Breast epithelium (tissue), 4 donors: ENCODE data around the gene ARHGDIG. TPM values are rescaled to one million over a fixed set of nuclear protein-coding genes. Genes with fewer than 3 reads are reported as not detected.

Source experiments
- DNase-seq, 2 donors: peaks; one replicate each; pipeline ENCODE4 v3.0.0-alpha.2; 2019; ENCODE audit warnings: low spot score in 2 of 2
- H3K27ac ChIP-seq, 2 donors: fragments of 200-600 bp; sonication (generic) in 1 of 2; one replicate each; pipeline ENCODE4 v1.5.1; 2016 to 2019; ENCODE audit warnings: mild to moderate bottlenecking in 1 of 2
- H3K27me3 ChIP-seq, 2 donors: fragments of 200-600 bp; sonication (generic) in 1 of 2; one replicate each; pipeline versions ENCODE4 v1.5.1 to v1.6.0; 2017 to 2019; ENCODE audit warnings: control low read depth in 1 of 2, mild to moderate bottlenecking in 1 of 2
- H3K36me3 ChIP-seq: fragments of 200-600 bp; one replicate; pipeline ENCODE4 v1.5.1; 2019
- H3K4me1 ChIP-seq, 2 donors: fragments of 200-600 bp; sonication (generic); one replicate each; pipeline ENCODE4 v1.5.1; 2016 to 2019; ENCODE audit warnings: control low read depth in 1 of 2
- H3K4me3 ChIP-seq, 3 donors: fragments of 200-600 bp; sonication (generic); 1 replicate in 2 of 3; 2 replicates in 1 of 3; pipeline ENCODE4 v1.5.1; 2016 to 2019; ENCODE audit warnings: mild to moderate bottlenecking in 3 of 3, moderate library complexity in 2 of 3
- H3K9me3 ChIP-seq, 2 donors: fragments of 200-600 bp; sonication (generic) in 1 of 2; one replicate each; pipeline ENCODE4 v1.5.1; 2016 to 2019; ENCODE audit warnings: control low read depth in 1 of 2
- POLR2A ChIP-seq: fragments of 450-650 bp; IDR thresholded peaks from one replicate; pipeline ENCODE4 v1.6.1; 2016; ENCODE audit warnings: antibody characterized with exemption, mild to moderate bottlenecking, moderate library complexity
- POLR2AphosphoS5 ChIP-seq, 3 donors: sonication (generic); formaldehyde crosslinking; IDR thresholded peaks; one replicate each; pipeline ENCODE4 v1.6.1; 2017; ENCODE audit warnings: antibody characterized with exemption in 3 of 3
- intact Hi-C: fragments of 100-400 bp; cut with DNase I; formaldehyde crosslinking; loops from one replicate; pipeline ENCODE4 v1.15.1; 2023; ENCODE audit warnings: low total_unique reads
- total RNA-seq, 3 donors: library from RNA; depleted of rRNA; stranded (reverse); fragments of >200 nt; gene quantifications; one replicate each; pipeline ENCODE4 v1.1.0, GENCODE V29; 2016
- TF ChIP-seq, protein P1 (sequence below), 3 donors: fragments of 450-650 bp; IDR thresholded peaks; one replicate each; pipeline ENCODE4 v1.5.1; 2016 to 2017; ENCODE audit warnings: antibody characterized with exemption in 3 of 3, mild to moderate bottlenecking in 3 of 3, moderate library complexity in 3 of 3

ARHGDIG gene
- total RNA-seq, 3 donors from 2014 or later = 0.80 to 2.3 (median 1.6) TPM

DNA sequence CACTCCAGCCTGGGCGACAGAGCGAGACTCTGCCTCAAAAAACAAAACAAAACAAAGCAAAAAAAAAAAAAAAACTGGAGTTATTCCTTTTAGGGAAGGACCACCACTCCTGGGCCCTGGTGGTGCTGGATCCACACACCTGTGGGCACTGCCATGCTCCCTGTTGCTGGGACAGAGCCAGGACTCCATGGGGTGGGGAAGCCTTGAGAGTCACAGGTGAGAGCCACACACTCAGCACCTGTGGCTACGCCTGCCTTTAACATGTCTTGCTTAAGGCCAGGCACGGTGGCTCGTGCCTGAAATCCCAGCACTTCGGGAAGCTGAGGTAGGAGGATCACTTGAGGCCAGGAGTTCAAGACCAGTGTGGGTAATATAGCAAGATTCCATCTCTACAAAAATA lies 20.8 kb downstream of the ARHGDIG start:
- Histone ChIP-seq H3K9me3 (no peaks in the 10 kb centered on the region), H3K4me3 (no peak overlapping the region), H3K27ac (no peak overlapping the region), H3K36me3 (no peaks in the 10 kb centered on the region), H3K4me1 (no peaks in the 10 kb centered on the region), H3K27me3 (no peaks in the 10 kb centered on the region)
- intact Hi-C loops = no loop called here
- no peak for DNase-seq
- no peak for TF ChIP-seq POLR2AphosphoS5 (IDR thresholded peaks at IDR 0.05)
- TF ChIP-seq, protein P1, sequence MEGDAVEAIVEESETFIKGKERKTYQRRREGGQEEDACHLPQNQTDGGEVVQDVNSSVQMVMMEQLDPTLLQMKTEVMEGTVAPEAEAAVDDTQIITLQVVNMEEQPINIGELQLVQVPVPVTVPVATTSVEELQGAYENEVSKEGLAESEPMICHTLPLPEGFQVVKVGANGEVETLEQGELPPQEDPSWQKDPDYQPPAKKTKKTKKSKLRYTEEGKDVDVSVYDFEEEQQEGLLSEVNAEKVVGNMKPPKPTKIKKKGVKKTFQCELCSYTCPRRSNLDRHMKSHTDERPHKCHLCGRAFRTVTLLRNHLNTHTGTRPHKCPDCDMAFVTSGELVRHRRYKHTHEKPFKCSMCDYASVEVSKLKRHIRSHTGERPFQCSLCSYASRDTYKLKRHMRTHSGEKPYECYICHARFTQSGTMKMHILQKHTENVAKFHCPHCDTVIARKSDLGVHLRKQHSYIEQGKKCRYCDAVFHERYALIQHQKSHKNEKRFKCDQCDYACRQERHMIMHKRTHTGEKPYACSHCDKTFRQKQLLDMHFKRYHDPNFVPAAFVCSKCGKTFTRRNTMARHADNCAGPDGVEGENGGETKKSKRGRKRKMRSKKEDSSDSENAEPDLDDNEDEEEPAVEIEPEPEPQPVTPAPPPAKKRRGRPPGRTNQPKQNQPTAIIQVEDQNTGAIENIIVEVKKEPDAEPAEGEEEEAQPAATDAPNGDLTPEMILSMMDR (IDR thresholded peaks at IDR 0.05) = no peak

DNA sequence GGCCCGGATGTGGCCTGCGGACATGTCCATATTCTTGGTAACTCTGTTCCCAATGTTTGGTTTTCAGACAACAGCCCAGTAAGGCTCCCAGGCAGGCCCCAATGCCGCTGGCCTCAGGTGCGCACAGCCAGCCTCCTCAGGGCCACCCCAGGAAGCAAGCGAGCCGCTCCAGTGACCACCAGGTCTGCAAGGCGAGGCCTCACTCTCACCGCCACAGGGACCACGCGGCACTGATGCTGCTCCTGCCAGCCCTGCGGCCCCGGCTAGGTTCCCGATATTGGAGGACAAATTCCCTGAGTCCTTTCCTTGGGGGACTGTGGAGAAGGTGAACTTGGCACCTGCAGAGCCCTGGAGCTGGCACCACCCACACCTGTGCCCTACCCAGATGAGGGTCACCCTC lies 21.6 kb downstream of the ARHGDIG start:
- Histone ChIP-seq H3K4me1 (no peaks in the 10 kb centered on the region), H3K4me3 (no peak overlapping the region), H3K27ac (no peak overlapping the region), H3K9me3 (no peaks in the 10 kb centered on the region), H3K27me3 (no peaks in the 10 kb centered on the region), H3K36me3 (no peaks in the 10 kb centered on the region)
- DNase-seq = no peak
- intact Hi-C loops = no loop called here
- TF ChIP-seq POLR2A = no peak
- TF ChIP-seq POLR2AphosphoS5 (IDR thresholded peaks at IDR 0.05) = no peak
- TF ChIP-seq, protein P1 (IDR thresholded peaks at IDR 0.05) = no peak

DNA sequence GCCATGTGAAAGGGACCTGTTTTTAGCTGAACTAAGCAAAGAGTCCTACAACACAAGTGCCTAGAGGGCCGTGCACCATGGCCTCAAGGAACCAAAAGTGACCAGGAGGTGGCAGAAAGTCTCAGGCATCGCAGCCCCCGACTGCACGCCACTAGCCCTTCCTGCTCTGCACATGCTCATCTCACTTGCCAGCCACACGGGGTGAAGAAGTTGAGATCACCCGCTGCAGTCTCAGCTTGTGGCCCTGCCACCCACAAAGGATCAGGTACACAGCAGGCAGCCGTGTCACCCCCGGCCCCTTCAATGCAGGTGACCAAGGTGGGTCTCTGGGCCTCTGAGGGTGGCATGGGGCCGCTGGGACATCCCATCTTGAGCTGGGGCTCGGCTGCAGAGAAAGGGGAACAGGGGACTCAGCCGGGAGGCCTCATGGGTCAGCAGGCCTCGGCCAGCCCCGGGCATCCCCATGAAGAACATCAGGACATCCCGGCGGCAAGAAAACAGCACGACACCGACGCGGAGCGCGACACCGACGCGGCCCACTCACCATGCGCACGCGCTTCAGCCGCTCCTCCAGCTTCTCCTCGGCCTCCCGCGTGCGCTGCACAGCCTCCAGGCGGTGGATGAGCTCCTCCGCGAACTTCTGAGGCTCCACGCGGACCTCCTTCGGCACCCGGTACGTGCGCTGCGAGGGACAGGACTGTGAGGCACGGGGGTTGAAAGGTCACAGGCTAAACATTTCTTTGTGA lies 23.5 kb downstream of the ARHGDIG start:
- no peak for DNase-seq
- Histone ChIP-seq H3K4me1 (no peaks in the 10 kb centered on the region), H3K36me3 (no peaks in the 10 kb centered on the region), H3K27me3 (no peaks in the 10 kb centered on the region), H3K9me3 (no peaks in the 10 kb centered on the region), H3K4me3 (no peak overlapping the region), H3K27ac (no peak overlapping the region)
- TF ChIP-seq POLR2AphosphoS5 (IDR thresholded peaks at IDR 0.05) (no peak), POLR2A (no peak)
- TF ChIP-seq, protein P1 (IDR thresholded peaks at IDR 0.05) = no peak
- intact Hi-C loops = no loop called here

DNA sequence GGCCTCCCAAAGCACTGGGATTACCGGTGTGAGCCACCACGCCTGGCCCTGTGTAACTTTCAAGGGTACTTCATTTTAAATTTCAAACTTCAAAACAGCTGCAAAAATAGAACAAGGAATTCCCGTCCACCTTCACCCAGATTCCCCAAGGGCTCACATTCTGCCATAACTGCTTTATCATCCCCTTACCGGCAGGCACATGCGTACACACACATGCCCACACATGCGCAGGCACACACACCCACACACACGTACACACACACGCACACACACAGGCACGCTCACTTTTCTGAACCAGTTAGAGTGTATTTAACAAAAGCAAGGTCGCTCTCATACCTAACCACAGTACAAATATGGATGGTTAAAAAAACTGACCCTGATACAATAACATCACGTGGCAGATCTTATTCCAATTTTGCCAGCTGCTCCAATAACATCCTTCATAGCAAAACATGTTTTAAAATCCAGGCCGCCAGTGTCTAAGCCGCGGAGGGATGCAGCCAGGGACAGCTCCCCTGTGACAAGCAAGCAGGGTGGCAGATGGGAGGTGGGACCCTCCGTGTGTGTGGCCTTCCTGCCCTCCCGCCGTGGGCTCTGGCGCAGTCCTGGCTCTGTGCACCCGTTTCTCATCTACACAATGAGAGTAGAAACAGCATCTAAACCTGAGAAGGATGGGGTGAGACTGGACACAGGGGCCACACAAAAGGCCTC lies 25.7 kb downstream of the ARHGDIG start:
- Histone ChIP-seq H3K27ac (no peak overlapping the region), H3K4me1 (no peaks in the 10 kb centered on the region), H3K36me3 (no peaks in the 10 kb centered on the region), H3K9me3 (no peaks in the 10 kb centered on the region), H3K4me3 (no peak overlapping the region), H3K27me3 (no peaks in the 10 kb centered on the region)
- intact Hi-C loops = no loop called here
- TF ChIP-seq POLR2A (no peak), POLR2AphosphoS5 (IDR thresholded peaks at IDR 0.05) (no peak)
- TF ChIP-seq, protein P1 (IDR thresholded peaks at IDR 0.05) = no peak
- no peak for DNase-seq

DNA sequence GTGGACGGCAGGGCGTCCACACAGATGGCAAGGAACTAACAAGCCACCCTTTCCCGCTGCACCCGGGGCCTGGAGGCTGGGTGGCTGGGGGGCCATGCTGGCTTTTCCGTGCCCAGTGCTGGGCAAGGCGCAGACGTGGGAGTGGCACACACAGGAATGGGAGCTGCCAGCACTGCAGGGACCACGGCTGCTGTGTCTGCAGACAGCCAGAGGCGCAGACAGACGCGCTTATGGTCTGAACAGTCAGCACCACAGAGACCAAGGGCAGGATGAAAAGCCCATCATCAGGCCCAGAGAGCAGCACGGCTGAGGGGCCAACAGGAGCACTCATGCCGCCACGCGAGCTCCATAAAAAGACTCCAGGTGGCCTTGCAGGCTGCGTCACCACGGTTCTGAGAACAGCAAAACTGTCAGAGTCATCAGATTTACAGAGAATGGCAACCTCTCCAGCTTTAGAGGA lies 26.6 kb downstream of the ARHGDIG start:
- no peaks in the 10 kb centered on the region for H3K9me3 ChIP-seq

More for the DNA sequence above, 26.6 kb downstream of the ARHGDIG start:
- Histone ChIP-seq H3K36me3 (no peaks in the 10 kb centered on the region), H3K27me3 (no peaks in the 10 kb centered on the region), H3K27ac (no peak overlapping the region), H3K4me3 (no peak overlapping the region), H3K4me1 (no peaks in the 10 kb centered on the region)
- intact Hi-C loops = no loop called here
- no peak for DNase-seq
- TF ChIP-seq POLR2AphosphoS5 (IDR thresholded peaks at IDR 0.05) (no peak), POLR2A (no peak)
- TF ChIP-seq, protein P1 (IDR thresholded peaks at IDR 0.05) = no peak
